ENCODE measurements around the gene FEM1C.

DNA sequence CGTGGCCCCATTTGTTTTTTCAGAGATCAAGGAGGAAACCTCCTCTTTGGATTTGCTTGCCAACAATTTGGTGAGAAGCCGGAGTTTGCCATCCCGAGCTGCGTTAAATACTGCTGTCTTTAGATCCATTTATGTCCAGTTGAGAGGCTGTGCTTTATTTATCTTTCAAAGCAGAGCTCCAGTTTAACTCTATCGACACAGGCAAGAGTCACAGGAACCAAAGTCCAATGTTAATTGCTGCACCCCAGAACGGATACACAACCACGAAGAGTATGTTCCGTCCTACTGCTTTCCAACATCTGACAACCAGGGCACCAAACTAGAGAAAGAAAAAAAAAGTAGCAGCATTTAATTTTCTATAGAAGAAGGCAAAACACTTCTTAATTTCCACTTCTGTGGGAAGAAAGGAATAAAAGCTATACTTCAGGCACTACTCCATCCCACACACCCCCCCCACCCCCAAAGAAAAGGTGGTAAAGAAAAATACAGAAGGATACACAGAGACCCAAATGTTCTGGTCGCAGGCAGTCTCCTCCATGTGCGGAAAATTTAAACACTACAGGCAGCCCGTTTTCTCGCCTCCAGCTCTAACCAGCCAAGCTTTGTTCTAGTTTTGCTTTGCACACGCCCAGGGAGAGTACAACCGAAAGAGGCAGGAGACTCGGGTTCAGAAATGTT is 1.1 kb downstream of the FEM1C start:
- TF ChIP-seq, protein P1, sequence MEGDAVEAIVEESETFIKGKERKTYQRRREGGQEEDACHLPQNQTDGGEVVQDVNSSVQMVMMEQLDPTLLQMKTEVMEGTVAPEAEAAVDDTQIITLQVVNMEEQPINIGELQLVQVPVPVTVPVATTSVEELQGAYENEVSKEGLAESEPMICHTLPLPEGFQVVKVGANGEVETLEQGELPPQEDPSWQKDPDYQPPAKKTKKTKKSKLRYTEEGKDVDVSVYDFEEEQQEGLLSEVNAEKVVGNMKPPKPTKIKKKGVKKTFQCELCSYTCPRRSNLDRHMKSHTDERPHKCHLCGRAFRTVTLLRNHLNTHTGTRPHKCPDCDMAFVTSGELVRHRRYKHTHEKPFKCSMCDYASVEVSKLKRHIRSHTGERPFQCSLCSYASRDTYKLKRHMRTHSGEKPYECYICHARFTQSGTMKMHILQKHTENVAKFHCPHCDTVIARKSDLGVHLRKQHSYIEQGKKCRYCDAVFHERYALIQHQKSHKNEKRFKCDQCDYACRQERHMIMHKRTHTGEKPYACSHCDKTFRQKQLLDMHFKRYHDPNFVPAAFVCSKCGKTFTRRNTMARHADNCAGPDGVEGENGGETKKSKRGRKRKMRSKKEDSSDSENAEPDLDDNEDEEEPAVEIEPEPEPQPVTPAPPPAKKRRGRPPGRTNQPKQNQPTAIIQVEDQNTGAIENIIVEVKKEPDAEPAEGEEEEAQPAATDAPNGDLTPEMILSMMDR (IDR thresholded peaks at IDR 0.05), result no peak
- TF ChIP-seq POLR2A (IDR thresholded peaks at IDR 0.05), result no peak

Measured in lower leg skin (tissue), 3 donors.